ENCODE data around the gene TREML4.
A peak's percentile ranks its signal among the peaks of the same experiment; 100 is the strongest.

The TREML4 gene

DNA sequence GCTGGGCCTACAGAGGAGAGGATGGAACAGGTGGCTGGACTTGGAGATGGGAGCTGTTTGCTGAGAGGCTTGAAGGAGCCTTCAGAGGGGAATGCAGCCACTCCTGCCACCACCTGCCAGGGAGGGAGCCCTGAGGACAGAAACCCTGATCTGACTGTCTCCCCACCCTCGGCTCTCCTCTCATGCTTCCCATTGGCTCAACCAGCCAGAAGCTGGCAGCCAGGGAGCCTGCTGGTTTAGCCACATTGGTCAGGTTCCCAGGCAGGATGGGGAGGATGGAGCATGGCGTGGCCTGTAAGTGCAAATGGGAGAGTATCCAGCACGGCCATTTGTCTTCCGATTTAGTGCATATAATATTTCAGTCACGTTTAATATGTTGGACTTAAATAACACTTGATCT, 45.6 kb downstream of the TREML4 start:
- Mint-ChIP-seq H3K9me3 (no peaks in the 10 kb centered on the region), H3K4me1 (peaks cover 39 to 40% of the 10 kb centered on the region in 2 donors), H3K27ac (no peak overlapping the region), H3K4me3 (no peak overlapping the region), H3K36me3 (no peaks in the 10 kb centered on the region), H3K27me3 (no peaks in the 10 kb centered on the region)
- DNase-seq (no peak), ATAC-seq (replicated peaks) (no peak)

- Mint-ChIP-seq H3K9me3 (no peaks in the 10 kb centered on the region), H3K4me3 (no peak overlapping the region), H3K4me1 (peaks cover 42 to 45% of the 10 kb centered on the region in 2 donors), H3K27me3 (no peaks in the 10 kb centered on the region), H3K27ac (no peak overlapping the region), H3K36me3 (no peaks in the 10 kb centered on the region)
- no peak for DNase-seq
- peak in 1 of 2 donors; percentile 11 for ATAC-seq (replicated peaks)
These were observed 46.1 kb downstream of the TREML4 start for GRCh38 chr6:41274256-41274655.

DNA sequence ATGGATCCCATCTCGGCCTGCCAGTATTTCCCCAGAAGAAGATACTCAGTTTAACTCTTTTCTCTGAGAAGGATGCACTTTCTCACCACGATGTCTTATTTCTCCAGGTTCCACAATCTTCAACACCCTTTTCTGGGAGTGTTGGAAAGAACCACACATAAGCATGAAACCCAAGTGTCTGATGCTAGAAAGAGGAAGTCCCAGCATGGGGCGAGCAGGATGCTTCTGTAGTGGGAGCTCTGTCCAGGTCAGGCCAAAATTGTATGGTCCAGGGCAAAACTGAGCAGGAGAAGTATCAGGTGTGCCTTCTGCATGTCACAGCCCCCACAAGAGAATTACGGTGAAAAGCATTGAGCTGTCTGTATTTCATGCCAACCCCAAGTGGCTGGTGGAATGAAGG, 47.3 kb downstream of the TREML4 start:
- H3K4me1 Mint-ChIP-seq = peaks cover 42 to 47% of the 10 kb centered on the region in 2 donors

DNA sequence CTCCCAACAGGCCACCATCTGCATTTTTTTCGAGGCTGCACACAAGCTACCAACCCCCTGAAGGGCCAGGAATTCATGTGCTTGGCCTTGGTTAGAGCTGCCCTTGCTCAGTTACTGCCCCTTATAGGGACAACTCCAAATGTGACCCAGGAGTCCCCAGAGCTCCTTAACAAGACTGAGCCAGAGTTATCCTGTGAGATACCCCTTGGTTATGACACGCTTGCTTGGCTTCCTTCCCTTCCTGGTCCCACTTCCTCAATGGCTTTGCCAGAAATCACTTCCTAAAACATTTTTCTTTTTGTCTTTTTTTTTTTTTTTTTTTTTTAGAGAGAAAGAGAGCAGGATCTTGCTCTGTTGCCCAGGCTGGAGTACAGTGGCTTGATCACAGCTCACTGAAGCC, 49.5 kb downstream of the TREML4 start:
- no peak for ATAC-seq (replicated peaks)

More for the DNA sequence above, 47.3 kb downstream of the TREML4 start:
- Mint-ChIP-seq H3K27ac (no peak overlapping the region), H3K36me3 (no peaks in the 10 kb centered on the region), H3K4me3 (no peak overlapping the region), H3K27me3 (no peaks in the 10 kb centered on the region), H3K9me3 (no peaks in the 10 kb centered on the region)
- ATAC-seq (replicated peaks) (no peak), DNase-seq (no peak)

GRCh38 chr6:41278699-41279405, 50.7 kb downstream of the TREML4 start:
- Mint-ChIP-seq H3K4me1 (peaks cover 33 to 36% of the 10 kb centered on the region in 2 donors), H3K27ac (peak overlapping the region; percentile 11), H3K4me3 (peak overlapping the region in 1 of 2 donors; percentile 1)

More for the DNA sequence above, 49.5 kb downstream of the TREML4 start:
- no peak overlapping the region for H3K4me3 Mint-ChIP-seq
- no peak for DNase-seq
- H3K4me1 Mint-ChIP-seq = peaks cover 32 to 38% of the 10 kb centered on the region in 2 donors
- H3K9me3 Mint-ChIP-seq = no peaks in the 10 kb centered on the region
- no peak overlapping the region for H3K27ac Mint-ChIP-seq
- H3K27me3 Mint-ChIP-seq = no peaks in the 10 kb centered on the region
- peaks cover 0 to 2% of the 10 kb centered on the region in 2 donors for H3K36me3 Mint-ChIP-seq

GRCh38 chr6:41280381-41281057, 52.4 kb downstream of the TREML4 start:
- ATAC-seq (replicated peaks) = no peak
- Mint-ChIP-seq H3K36me3 (peaks cover 0 to 7% of the 10 kb centered on the region in 2 donors), H3K27ac (no peak overlapping the region), H3K4me1 (peaks cover 20 to 24% of the 10 kb centered on the region in 2 donors), H3K27me3 (peaks cover 0 to 4% of the 10 kb centered on the region in 2 donors), H3K4me3 (no peak overlapping the region), H3K9me3 (peaks cover 4 to 7% of the 10 kb centered on the region in 2 donors)
- DNase-seq = no peak

More at GRCh38 chr6:41278699-41279405, 50.7 kb downstream of the TREML4 start:
- Mint-ChIP-seq H3K36me3 (peaks cover 0 to 7% of the 10 kb centered on the region in 2 donors), H3K9me3 (peaks cover 4 to 7% of the 10 kb centered on the region in 2 donors), H3K27me3 (peaks cover 0 to 4% of the 10 kb centered on the region in 2 donors)
- peak; percentile 68 for DNase-seq
- peak; percentile 85 to 87 for ATAC-seq (replicated peaks)

- Mint-ChIP-seq H3K36me3 (peaks cover 0 to 7% of the 10 kb centered on the region in 2 donors), H3K27me3 (peaks cover 5 to 16% of the 10 kb centered on the region in 2 donors), H3K9me3 (peaks cover 4 to 7% of the 10 kb centered on the region in 2 donors), H3K4me1 (peaks cover 9 to 18% of the 10 kb centered on the region in 2 donors), H3K27ac (peak overlapping the region; percentile 77), H3K4me3 (no peak overlapping the region)
- ATAC-seq (replicated peaks) = no peak
- no peak for DNase-seq
These were observed 55.5 kb downstream of the TREML4 start for GRCh38 chr6:41283600-41283999.

- DNase-seq = no peak
- Mint-ChIP-seq H3K27me3 (peaks cover 5 to 16% of the 10 kb centered on the region in 2 donors), H3K36me3 (peaks cover 0 to 7% of the 10 kb centered on the region in 2 donors), H3K4me3 (no peak overlapping the region), H3K4me1 (peaks cover 0 to 14% of the 10 kb centered on the region in 2 donors), H3K27ac (no peak overlapping the region), H3K9me3 (peaks cover 4 to 7% of the 10 kb centered on the region in 2 donors)
- no peak for ATAC-seq (replicated peaks)
These were observed 56.6 kb downstream of the TREML4 start for GRCh38 chr6:41284726-41285125.

DNA sequence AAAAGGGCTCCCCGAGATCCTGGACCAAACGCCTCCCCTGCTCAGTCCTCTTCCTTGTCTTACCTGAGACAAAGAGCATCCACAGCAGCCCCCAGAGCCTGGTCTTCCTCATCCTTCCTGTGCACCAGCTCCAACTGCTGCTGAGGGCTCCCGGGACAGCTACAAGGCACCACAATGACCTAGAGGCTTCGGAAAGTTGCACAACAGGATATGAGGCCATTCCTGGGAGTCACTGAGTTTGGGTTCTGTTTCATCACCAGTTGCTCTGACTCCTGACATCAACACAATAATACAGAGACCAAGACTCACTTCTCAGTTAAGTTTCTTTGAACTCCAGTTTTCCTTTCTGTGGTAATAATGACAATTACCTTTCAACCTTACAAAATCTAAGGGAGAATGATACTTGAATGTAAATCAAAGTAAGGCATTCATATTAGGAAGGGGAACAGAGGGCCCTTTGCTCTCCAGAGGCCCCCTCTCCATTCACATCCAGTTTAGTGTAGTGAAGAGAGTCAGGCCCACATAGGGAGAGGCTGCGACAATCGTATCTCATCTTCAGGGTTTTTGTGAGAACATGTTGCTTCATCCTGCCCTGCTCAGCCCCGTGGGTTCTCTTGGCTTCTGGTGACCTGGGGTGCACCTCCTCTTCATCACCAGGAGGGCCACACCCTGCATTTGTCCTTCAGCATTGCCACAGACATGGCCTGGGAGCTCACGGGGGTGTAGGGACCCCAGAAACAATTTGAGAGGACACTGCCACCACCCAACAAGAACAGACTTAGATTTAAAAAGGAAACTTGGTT, 58.6 kb downstream of the TREML4 start, which contains the start of gene TREM1:
Gene TREM1, minus strand, starts transcription at position 139 of the 803 bp plus-strand sequence. Its CDS starts 27 bp downstream, at position 112.
- Mint-ChIP-seq H3K36me3 (peaks cover 0 to 7% of the 10 kb centered on the region in 2 donors), H3K27ac (no peak within 1 kb of the TSS), H3K4me1 (peaks cover 0 to 10% of the 10 kb centered on the region in 2 donors), H3K27me3 (peaks cover 5 to 16% of the 10 kb centered on the region in 2 donors), H3K4me3 (no peak within 1 kb of the TSS), H3K9me3 (peaks cover 4 to 7% of the 10 kb centered on the region in 2 donors)
- ATAC-seq (replicated peaks) (no peak), DNase-seq (no peak)

GRCh38 chr6:41288030-41288753, 60.0 kb downstream of the TREML4 start:
- Mint-ChIP-seq H3K9me3 (peaks cover 2 to 3% of the 10 kb centered on the region in 2 donors), H3K4me3 (no peak overlapping the region), H3K4me1 (peaks cover 0 to 7% of the 10 kb centered on the region in 2 donors), H3K27ac (peak overlapping the region; percentile 37), H3K27me3 (peaks cover 5 to 11% of the 10 kb centered on the region in 2 donors), H3K36me3 (no peaks in the 10 kb centered on the region)
- ATAC-seq (replicated peaks) (peak; percentile 49 to 80), DNase-seq (no peak)
